DOHH2 (cell line): ENCODE results near the gene TCERG1.

ENCODE experiments used
- CTCF ChIP-seq: fragments of 200-600 bp; sonication (generic); IDR thresholded peaks from one replicate; pipeline ENCODE4 v1.5.1; 2014; ENCODE audit warnings: antibody characterized with exemption, mild to moderate bottlenecking, low read depth, low read length; ENCODE audit not compliant: poor library complexity, severe bottlenecking
- EZH2phosphoT487 ChIP-seq: fragments of 200-600 bp; sonication (generic); IDR thresholded peaks from 2 replicates; pipeline ENCODE4 v1.6.1; 2017; ENCODE audit warnings: borderline replicate concordance, mild to moderate bottlenecking, antibody characterized with exemption, low read length, moderate library complexity, mixed read lengths

DNA sequence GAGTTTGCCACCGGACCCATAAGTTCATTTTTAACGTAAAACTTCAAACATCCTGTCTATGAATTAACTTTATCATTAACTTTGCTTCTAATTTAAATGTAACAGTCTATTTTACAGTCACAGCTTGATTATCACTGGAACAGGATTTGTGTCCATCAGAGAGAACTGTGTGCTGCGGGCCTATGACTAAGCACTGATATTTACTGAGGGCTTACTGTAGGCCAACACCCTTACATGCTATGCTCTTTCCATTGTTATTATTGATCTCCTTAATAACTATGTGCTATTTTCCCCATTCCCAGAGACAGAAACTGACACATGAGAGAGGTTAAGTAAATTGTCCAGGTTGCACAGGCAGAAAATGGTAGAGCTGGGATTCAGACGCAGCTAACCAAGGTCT is 92.8 kb downstream of the TCERG1 start:
- TF ChIP-seq CTCF (no peak), EZH2phosphoT487 (no peak)
